Activated CD4-positive, alpha-beta T cell treated with anti-CD3 and anti-CD28 coated beads, Interleukin-2, amount 50 U/mL, for 4 hours (primary cell): Measurements from ENCODE around the gene PITPNC1.
"Not testable (repeated sequence)": the region's sequence is repeated elsewhere in the genome, so short reads cannot be mapped to it uniquely, and the experiment has no call there.

Source experiments
- DNase-seq, 2 experiments: peaks; one replicate each; pipeline ENCODE4 v3.0.0-alpha.2; 2020

The PITPNC1 gene

DNA sequence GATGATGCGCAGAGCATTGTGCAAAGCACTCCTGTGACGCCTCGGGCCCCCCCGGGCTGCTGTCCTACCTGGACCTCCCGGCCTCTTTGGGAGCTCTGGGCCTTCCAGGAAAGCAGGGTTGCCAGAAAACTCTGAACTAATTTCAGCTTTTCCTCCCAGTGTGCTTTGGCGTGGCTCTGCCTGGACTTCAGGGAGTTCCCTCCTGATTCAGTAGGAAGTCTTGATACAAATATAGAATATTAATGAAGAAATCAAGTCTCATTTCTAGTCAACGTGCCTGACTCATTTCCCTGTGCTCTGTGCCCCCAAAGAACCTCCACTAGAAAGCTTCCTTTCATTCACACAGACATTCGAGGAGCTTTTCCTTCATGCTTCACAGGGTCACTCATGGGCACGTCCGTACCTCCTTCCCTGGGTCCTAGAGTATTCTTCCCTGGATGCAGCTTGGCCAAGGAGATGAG lies 256.7 kb downstream of the PITPNC1 start:
- no peak for DNase-seq

DNA sequence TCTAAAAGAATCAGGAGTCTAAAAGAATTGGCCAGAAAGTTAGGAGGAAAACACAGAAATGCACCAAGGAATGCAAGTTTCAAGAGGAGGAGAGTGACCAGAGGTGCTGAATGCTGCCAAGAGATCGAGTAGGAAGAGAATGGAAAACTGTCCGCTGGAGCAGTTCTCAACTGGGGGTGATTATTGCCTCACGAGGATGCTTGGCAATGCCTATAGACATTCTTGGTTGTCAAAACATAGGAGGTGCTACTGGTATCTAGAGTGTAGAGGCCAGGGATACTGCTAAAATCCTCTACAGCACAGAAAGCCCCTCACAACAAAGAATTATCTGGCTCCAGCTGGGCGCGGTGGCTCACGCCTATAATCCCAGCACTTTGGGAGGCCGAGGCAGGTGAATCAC lies 258.6 kb downstream of the PITPNC1 start:
- DNase-seq = no peak

DNA sequence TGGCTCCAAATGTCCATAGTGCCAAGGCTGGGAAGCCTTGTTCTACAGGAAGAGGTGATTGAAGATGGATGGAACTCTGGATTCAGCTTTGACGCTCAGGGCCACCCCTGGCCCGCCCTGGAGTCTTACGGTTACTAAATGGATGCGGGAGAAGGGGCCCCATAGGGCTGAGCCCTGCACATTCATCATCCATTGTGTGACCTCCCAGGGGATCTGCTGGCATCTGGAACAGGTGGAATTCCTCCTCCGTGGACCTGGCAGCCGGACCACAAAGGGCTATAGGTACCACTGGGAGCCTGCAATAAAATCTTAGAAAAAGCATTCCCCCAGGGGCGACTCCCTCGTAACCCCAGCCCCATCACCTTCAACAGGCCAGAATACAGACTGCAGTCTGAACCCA lies 259.2 kb downstream of the PITPNC1 start:
- DNase-seq = no peak

DNA sequence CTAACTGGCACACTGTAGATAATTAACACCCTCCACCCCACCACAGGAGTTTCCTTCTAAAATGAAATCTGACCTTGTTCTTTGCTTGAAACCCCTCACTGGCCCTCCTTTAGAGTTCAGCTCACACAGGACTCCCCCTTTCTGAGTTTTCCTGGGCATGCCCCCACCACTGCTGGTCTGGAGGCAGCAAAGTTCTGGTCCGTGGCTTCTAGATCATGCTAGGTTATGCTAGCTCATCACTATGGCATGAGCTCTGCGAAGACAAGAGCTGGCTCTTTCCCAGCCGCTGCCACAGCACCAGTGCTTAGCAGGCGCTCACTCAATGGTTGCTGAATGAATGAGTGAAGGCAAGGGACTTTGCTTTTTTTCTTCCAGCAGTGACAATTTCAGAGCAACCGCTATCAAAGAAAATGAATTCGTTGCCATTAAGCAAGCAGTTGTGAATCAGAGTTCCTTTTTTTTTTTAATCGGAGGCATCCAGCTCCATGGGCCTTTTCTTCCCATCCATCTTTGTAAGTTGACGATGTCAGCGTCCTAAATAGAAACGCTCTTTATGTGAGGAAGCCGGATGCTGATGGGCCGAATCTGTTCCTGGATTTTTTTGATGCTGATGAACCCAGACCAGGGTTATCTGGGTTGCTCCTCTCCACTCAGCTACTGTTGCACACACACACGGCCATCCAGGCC lies 259.9 kb downstream of the PITPNC1 start:
- no peak for DNase-seq

- DNase-seq = no peak
Measured at GRCh38 chr17:67637901-67638641, 261.0 kb downstream of the PITPNC1 start.

DNA sequence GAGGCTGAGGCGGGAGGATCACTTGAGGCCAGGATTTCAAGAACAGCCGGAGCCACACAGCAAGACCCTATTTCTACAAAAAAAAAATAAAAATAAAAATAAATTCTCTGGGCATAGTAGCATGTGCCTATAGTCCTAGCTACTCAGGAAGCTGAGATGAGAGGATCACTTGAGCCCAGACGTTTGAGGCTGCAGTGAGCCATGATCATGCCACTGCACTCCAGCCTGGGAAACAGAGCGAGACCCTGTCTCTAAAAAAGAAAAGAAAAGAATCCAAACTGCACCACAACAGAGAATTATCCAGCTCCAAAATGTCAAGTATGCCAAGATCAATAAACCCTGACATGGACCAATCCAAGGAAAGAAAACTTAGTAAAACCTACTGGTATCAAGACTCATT lies 261.8 kb downstream of the PITPNC1 start:
- DNase-seq = no peak

- no peak for DNase-seq
Measured at GRCh38 chr17:67639555-67639954, 262.5 kb downstream of the PITPNC1 start.

GRCh38 chr17:67639979-67640378 lies 262.9 kb downstream of the PITPNC1 start:
- DNase-seq = no peak

DNA sequence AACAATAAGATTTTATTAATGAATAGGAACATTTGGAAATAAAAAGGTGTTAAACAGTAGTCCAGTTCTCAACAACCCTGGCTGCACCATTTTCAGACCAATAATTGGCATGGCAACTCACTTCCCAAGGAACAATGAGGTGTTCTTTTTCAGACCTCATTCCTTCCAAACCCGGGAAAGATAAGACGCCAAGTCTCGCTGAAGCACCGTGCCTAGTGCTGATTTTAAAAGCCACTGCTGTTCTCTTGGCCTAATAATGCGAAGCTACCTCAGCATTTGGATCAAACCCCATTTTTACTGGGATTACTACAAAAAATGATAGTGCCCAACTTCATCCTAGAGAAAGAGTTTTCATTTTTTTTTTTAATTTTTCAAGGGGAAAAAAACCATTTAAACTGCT lies 265.4 kb downstream of the PITPNC1 start:
- DNase-seq = no peak

GRCh38 chr17:67644061-67644460 lies 267.0 kb downstream of the PITPNC1 start:
- DNase-seq = no peak

GRCh38 chr17:67645195-67645594 lies 268.1 kb downstream of the PITPNC1 start:
- not testable (repeated sequence) for DNase-seq

DNA sequence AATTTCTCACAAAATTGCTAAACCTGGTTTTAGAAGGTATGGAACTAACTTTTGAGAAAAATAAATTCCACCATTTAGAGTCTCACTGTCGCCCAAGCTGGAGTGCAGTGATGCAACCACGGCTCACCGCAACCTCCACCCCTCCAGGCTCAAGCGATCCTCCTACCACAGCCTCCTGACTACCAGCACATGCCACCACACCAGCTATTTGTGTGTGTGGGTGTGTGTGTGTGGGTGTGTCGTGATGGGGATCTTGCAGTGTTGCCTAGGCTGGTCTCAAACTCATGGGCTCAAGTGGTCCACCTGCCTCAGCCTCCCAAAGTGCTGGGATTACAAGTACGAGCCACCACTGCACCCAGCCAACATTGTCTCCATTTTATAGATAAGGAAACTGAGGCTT lies 269.4 kb downstream of the PITPNC1 start:
- DNase-seq = no peak

DNA sequence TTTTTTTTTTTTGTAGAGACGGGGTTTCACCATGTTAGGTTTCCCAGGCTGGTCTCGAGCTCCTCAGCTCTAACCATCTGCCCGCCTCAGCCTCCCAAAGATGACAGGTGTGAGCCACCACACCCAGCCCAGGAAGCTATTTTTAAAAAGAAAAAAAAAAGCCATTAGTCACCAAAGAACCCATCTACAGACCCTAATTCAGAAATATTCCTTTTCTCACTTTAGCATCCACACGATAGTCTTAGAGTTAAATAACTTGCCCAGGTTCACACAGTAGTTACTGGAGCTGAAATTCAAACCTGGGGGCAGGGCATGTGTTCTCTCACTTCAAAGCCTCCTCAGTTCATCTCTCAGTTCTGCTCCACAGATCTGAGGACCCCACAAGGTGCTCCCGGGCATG lies 270.4 kb downstream of the PITPNC1 start:
- no peak for DNase-seq

DNA sequence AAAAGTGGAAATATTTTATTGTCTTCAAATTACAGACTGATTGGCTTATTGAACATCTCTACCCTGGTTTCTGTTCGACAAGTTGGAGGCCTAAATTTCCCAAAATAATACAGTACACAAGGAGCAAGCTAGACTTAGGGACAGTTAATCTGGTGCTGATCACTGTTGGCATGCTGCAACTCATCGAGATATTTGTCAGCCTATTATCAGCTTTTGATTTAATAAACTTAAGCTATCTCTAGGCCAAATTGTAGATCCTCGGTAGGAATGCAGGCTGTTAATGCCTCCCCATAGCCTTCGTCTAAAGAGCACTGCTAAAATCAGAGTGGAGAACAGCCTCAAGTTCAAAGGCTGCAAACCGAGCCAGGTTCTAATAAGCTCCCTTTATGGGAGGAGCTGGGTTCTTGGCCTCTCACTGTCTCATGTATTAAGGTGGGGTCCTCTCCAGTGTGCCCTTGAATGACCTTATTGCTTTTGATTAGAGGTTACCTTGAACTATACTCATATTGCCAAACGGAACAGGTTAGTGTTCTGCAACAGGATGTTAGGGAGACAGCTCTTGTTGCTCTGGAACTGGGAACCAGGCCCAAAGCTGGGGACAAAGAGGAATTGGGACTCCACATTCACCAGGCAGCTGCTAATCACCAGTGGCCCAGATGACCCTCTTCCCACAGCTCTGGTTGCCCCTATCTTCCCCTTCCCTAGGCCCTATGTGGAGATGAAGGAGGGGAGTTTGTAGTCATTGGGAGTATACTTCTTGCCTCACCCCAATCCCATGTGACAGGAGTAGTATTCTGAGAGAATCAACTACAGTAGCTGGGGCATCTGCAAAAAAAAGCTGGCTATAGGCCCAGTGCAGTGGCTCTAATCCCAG lies 271.2 kb downstream of the PITPNC1 start:
- no peak for DNase-seq

GRCh38 chr17:67648906-67649295 lies 271.8 kb downstream of the PITPNC1 start:
- DNase-seq = not testable (repeated sequence)

DNA sequence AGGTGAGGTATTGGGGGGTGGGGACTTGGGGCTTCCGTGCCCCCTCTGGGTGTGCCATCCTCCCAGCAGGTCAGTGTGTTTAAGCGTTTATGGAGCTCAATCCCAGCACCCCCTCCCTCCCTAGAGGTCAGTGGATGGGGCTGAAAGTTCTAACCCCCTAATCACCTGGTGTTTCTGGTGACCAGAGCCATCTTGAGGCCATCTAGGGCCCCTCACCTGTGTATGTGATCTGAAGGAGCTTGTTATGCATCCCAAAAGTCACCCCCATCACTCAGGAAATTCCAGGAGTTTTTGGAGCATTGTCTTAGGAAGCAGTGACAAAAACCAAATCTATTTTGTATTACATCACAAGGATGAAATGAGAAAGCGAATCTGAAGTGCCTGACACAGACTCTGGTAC lies 272.8 kb downstream of the PITPNC1 start:
- DNase-seq = no peak

DNA sequence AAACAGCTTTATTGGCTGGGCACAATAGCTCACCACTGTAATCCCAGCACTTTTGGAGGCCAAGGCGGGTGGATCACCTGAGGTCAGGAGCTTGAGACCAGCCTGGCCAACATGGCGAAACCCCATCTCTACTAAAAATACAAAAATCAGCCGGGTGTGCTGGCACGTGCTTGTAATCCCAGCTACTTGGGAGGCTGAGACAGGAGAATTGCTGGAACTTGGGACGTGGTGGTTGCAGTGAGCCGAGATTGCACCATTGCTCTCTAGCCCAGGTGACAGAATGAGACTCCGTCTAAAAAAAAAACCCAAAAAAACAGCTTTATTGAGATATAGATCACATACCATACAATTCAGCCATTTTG lies 274.1 kb downstream of the PITPNC1 start:
- DNase-seq = not testable (repeated sequence)

- no peak for DNase-seq
Measured at GRCh38 chr17:67652433-67652832, 275.4 kb downstream of the PITPNC1 start.

- DNase-seq = no peak
Measured at GRCh38 chr17:67655478-67656148, 278.5 kb downstream of the PITPNC1 start.

DNA sequence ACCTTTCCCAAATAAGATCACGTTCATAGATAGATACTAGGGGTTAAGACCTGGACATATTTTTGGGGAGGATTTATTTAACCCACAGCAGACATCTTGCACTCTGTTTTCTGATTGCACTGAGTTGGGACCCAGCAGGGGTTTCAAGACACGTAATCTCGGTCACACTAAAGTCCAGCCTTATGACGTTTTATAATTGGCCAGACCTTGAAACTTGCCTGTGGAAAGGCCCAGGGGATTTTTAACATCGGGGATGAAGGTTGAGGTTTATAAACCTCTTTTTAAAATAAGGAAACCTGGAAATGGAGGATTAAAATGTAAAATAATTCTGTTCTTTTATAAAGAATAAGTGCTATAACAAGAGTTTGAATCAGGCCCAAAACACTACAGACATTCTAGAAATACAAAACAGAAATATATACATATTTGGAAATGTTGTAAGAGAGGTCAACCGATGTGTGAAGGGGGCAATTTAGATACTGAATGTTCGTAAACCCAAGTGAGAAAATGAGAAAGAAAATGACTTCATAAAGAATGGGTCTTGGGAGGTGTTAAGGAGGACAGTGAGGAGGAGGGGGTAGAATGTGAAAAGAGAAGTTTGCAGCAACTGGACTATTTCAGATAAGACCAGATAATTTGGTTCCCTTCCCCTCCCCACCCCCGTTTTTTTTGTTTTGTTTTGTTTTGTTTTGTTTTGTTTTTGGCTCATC lies 279.6 kb downstream of the PITPNC1 start:
- no peak for DNase-seq

GRCh38 chr17:67657596-67657995 lies 280.5 kb downstream of the PITPNC1 start:
- DNase-seq = no peak

GRCh38 chr17:67658265-67658664 lies 281.2 kb downstream of the PITPNC1 start:
- DNase-seq = no peak
